Smooth muscle cell (in vitro differentiated cells): ENCODE results near the gene SFMBT1. TPM values are rescaled to one million over a fixed set of nuclear protein-coding genes. Genes with fewer than 3 reads are reported as not detected.

ENCODE experiments used
- DNase-seq: peaks from one replicate; lab custom pipeline; 2025; ENCODE audit not compliant: unreplicated experiment; lab: John Stamatoyannopoulos, UW
- H2AFZ ChIP-seq: fragments of 200-600 bp; sonication (generic); 2 replicates; pipeline ENCODE4 v1.6.0; 2016; ENCODE audit warnings: antibody characterized with exemption, low read depth, mild to moderate bottlenecking
- H3F3A ChIP-seq: fragments of 200-600 bp; sonication (generic); 2 replicates; pipeline ENCODE4 v1.6.0; 2017; ENCODE audit warnings: antibody characterized with exemption, low read depth
- H3K27ac ChIP-seq: fragments of 200-600 bp; sonication (generic); 2 replicates; pipeline ENCODE4 v1.5.1; 2016; ENCODE audit warnings: low read depth, mild to moderate bottlenecking
- H3K27me3 ChIP-seq: fragments of 200-600 bp; sonication (generic); 2 replicates; pipeline ENCODE4 v1.6.1; 2016; ENCODE audit warnings: low read depth, mild to moderate bottlenecking
- H3K36me3 ChIP-seq: fragments of 200-600 bp; sonication (generic); 2 replicates; pipeline ENCODE4 v1.5.1; 2016; ENCODE audit warnings: low read depth
- H3K4me1 ChIP-seq: fragments of 200-600 bp; sonication (generic); 2 replicates; pipeline ENCODE4 v1.5.1; 2016; ENCODE audit warnings: low read depth
- H3K4me2 ChIP-seq: fragments of 200-600 bp; sonication (generic); 2 replicates; pipeline ENCODE4 v1.6.0; 2016; ENCODE audit warnings: mild to moderate bottlenecking
- H3K4me3 ChIP-seq: fragments of 200-600 bp; sonication (generic); 2 replicates; pipeline ENCODE4 v1.5.1; 2016; ENCODE audit warnings: mild to moderate bottlenecking
- H3K79me2 ChIP-seq: fragments of 200-600 bp; sonication (generic); 2 replicates; pipeline ENCODE4 v1.6.0; 2016; ENCODE audit warnings: low read depth, mild to moderate bottlenecking
- H3K9ac ChIP-seq: fragments of 200-600 bp; sonication (generic); 2 replicates; pipeline ENCODE4 v1.6.0; 2016; ENCODE audit warnings: low read depth
- H3K9me3 ChIP-seq: fragments of 200-600 bp; sonication (generic); replicated peaks from 2 replicates; pipeline ENCODE4 v1.5.1; 2016; ENCODE audit warnings: low read depth
- H4K20me1 ChIP-seq: fragments of 200-600 bp; sonication (generic); 2 replicates; pipeline ENCODE4 v1.6.0; 2016; ENCODE audit warnings: low read depth
- WGBS: methylation state at CpG from one replicate; pipeline ENCODE4 v1.1.7; 2016; ENCODE audit warnings: low lambda C conversion rate; 5-methylcytosine and 5-hydroxymethylcytosine counted together
- polyA plus RNA-seq: library from polyadenylated mRNA; unstranded; fragments of >200 nt; fragmentation: Nextera tagmentation; extraction: Ambion mirVana; gene quantifications from 2 replicates; pipeline ENCODE4 v1.2.1, GENCODE V29; 2016
- total RNA-seq: library from RNA; depleted of rRNA; stranded (reverse); fragments of >200 nt; gene quantifications from 2 replicates; pipeline ENCODE4 v1.2.3, GENCODE V29; 2014
- TF ChIP-seq, protein P1 (sequence below): fragments of 200-600 bp; sonication (generic); IDR thresholded peaks from 2 replicates; pipeline ENCODE4 v1.5.1; 2017; ENCODE audit warnings: borderline replicate concordance, mild to moderate bottlenecking, antibody characterized with exemption; ENCODE audit not compliant: insufficient read depth, poor library complexity, severe bottlenecking

Gene SFMBT1
- total and polyA plus RNA-seq, 2 experiments from 2014 or later = 1.4 to 2.2 TPM

- Histone ChIP-seq H3K4me1 (no peaks in the 10 kb centered on the region), H4K20me1 (no peaks in the 10 kb centered on the region), H3K79me2 (no peaks in the 10 kb centered on the region), H3K36me3 (no peaks in the 10 kb centered on the region), H3K9ac (no peak overlapping the region), H3K4me3 (no peak overlapping the region), H3K27ac (no peak overlapping the region), H3F3A (no peaks in the 10 kb centered on the region), H2AFZ (no peak overlapping the region), H3K27me3 (no peaks in the 10 kb centered on the region), H3K9me3 (no peaks in the 10 kb centered on the region), H3K4me2 (no peak overlapping the region)
- no peak for DNase-seq
- TF ChIP-seq, protein P1, sequence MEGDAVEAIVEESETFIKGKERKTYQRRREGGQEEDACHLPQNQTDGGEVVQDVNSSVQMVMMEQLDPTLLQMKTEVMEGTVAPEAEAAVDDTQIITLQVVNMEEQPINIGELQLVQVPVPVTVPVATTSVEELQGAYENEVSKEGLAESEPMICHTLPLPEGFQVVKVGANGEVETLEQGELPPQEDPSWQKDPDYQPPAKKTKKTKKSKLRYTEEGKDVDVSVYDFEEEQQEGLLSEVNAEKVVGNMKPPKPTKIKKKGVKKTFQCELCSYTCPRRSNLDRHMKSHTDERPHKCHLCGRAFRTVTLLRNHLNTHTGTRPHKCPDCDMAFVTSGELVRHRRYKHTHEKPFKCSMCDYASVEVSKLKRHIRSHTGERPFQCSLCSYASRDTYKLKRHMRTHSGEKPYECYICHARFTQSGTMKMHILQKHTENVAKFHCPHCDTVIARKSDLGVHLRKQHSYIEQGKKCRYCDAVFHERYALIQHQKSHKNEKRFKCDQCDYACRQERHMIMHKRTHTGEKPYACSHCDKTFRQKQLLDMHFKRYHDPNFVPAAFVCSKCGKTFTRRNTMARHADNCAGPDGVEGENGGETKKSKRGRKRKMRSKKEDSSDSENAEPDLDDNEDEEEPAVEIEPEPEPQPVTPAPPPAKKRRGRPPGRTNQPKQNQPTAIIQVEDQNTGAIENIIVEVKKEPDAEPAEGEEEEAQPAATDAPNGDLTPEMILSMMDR = no peak
- 81% methylated on average over 10 of the region's 10 CpGs for WGBS
Measured at GRCh38 chr3:53026382-53027162, 19.3 kb downstream of the SFMBT1 start.

GRCh38 chr3:53024315-53024714 is 21.6 kb downstream of the SFMBT1 start:
- no peaks in the 10 kb centered on the region for H3K4me1 ChIP-seq
- no peak overlapping the region for H2AFZ ChIP-seq
- no peaks in the 10 kb centered on the region for H3F3A ChIP-seq
- H3K27me3 ChIP-seq = no peaks in the 10 kb centered on the region
- H3K27ac ChIP-seq = no peak overlapping the region
- H4K20me1 ChIP-seq = no peaks in the 10 kb centered on the region
- H3K9me3 ChIP-seq = no peaks in the 10 kb centered on the region
- TF ChIP-seq, protein P1 = no peak
- no peak overlapping the region for H3K4me3 ChIP-seq
- no peak overlapping the region for H3K4me2 ChIP-seq
- no peak for DNase-seq
- no peaks in the 10 kb centered on the region for H3K36me3 ChIP-seq
- H3K9ac ChIP-seq = no peak overlapping the region
- WGBS = 68% methylated on average over 6 of the region's 6 CpGs
- no peaks in the 10 kb centered on the region for H3K79me2 ChIP-seq

DNA sequence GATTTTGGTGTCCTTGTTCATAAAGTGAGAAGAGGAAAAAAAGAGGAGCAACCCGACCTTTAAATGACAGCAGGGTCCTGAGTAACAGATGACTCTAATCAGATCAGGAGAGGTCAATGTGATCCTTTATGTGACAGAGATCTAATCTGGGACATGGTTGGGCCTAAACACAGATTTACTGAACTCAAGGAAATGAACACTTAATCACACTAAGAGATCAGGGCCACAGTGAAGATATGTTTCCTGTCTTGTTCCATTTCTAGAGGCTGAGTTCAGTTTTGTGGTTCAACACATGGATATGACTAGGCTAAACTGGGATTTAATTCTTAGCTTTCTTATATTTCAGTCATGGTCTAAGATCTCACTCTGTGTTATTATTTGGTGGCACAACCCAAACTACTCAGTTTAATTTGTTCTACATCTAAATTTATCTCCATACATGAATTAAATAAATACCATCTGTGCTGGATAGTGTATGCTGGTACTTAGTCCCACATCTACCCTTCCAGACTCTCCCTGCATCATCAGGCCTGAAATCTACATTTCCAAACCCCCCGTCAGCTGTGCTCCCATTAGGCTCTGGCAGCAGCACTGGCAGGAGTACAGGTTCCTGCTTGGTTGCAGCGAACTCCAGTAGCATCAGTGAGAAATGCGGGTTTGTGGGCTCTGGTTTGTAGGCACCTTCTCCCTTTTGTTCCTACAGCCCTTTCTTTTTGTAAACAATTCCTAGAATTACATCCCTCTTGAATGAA is 22.6 kb downstream of the SFMBT1 start:
- no peak for DNase-seq
- Histone ChIP-seq H3K4me3 (no peak overlapping the region), H3K4me2 (no peak overlapping the region), H3K9ac (no peak overlapping the region), H4K20me1 (no peaks in the 10 kb centered on the region), H3K36me3 (no peaks in the 10 kb centered on the region), H3K27me3 (no peaks in the 10 kb centered on the region), H3K27ac (no peak overlapping the region), H2AFZ (no peak overlapping the region), H3F3A (no peaks in the 10 kb centered on the region), H3K9me3 (no peaks in the 10 kb centered on the region), H3K79me2 (no peaks in the 10 kb centered on the region), H3K4me1 (no peaks in the 10 kb centered on the region)
- WGBS = 94% methylated on average over 4 of the region's 4 CpGs
- TF ChIP-seq, protein P1 = no peak
